Heart left ventricle (tissue), 13 donors: Measurements from ENCODE around the gene ATXN2.

Experiments
- POLR2A ChIP-seq, 2 donors: fragments of 450-650 bp; IDR thresholded peaks; one replicate each; pipeline ENCODE4 v1.6.1; 2017; ENCODE audit warnings: antibody characterized with exemption in 2 of 2, mild to moderate bottlenecking in 2 of 2, moderate library complexity in 2 of 2
- TF ChIP-seq, protein P1 (sequence below), 12 donors: fragments of 200-600 bp; sonication (generic) in 4 of 12; IDR thresholded peaks; one replicate each; pipeline versions ENCODE4 v1.5.0 to v1.8.0; 2018 to 2022; ENCODE audit warnings: antibody characterized with exemption in 12 of 12, mild to moderate bottlenecking in 5 of 12
- donor health status: ischemic (EF 13 %, LVEDD 7.1; RV severe dilation, severe dysfunction).
- donor health status: DM: no; HTN: yes; CAD: no.
- donor health status: DM: no; HTN: no; CAD: no.
- donor health status: ischemic (EF 25% LVEDD 6.9; RV normal size, moderate dysfunction).
- donor health status: ischemic (EF 25% LVEDD 5.7; RV mildly dilated, moderate dysfunction).
- donor health status: ischemic (EF 35%, LVEDD 5.7; RV mildly dilated, moderate dysfunction).
- donor health status: nonischemic (EF 11% LVEDD 7.7; RV severe dilation, severe dysfunction).
- donor health status: DM: yes; HTN: yes; CAD: no.
- donor health status: PGD.
- donor health status: ischemic (EF 29% LVEDD 5.4; RV normal size, mild dysfunction).
- donor health status: nonischemic (EF 23%, LVEDD 6.1; RV moderate dilation, normal function).

DNA sequence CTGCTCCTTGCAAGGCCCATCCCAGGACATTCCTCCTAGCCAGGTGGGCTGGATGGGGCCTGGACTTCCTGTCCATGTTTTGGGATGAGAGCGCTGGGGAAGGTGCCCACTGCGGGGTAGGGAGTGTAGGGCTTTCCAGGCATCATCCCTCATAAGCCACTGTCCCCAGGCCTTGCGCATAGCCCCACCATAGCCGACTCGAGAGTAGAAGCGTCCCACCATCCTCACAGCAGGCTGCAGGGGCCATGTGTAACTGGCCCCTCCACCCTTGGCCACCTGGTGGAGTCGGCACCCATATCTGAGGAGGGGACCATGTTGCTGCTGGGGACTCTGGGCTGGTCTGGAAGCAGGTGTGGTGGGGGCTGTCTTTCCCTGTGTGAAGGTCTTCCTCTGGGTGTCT lies 162.8 kb downstream of the ATXN2 start:
- TF ChIP-seq, protein P1, sequence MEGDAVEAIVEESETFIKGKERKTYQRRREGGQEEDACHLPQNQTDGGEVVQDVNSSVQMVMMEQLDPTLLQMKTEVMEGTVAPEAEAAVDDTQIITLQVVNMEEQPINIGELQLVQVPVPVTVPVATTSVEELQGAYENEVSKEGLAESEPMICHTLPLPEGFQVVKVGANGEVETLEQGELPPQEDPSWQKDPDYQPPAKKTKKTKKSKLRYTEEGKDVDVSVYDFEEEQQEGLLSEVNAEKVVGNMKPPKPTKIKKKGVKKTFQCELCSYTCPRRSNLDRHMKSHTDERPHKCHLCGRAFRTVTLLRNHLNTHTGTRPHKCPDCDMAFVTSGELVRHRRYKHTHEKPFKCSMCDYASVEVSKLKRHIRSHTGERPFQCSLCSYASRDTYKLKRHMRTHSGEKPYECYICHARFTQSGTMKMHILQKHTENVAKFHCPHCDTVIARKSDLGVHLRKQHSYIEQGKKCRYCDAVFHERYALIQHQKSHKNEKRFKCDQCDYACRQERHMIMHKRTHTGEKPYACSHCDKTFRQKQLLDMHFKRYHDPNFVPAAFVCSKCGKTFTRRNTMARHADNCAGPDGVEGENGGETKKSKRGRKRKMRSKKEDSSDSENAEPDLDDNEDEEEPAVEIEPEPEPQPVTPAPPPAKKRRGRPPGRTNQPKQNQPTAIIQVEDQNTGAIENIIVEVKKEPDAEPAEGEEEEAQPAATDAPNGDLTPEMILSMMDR (IDR thresholded peaks at IDR 0.05): no peak
- no peak for TF ChIP-seq POLR2A (IDR thresholded peaks at IDR 0.05)
